ENCODE measurements around the gene TBC1D12. TPM values are rescaled to one million over a fixed set of nuclear protein-coding genes. Genes with fewer than 3 reads are reported as not detected.
A peak's percentile ranks its signal among the peaks of the same experiment; 100 is the strongest.

Gene TBC1D12
- 10 to 100 TPM in 2 of 4 donors, 1 to 10 TPM in 2; 7.2 to 37.5 (median 13.6) TPM for total RNA-seq

DNA sequence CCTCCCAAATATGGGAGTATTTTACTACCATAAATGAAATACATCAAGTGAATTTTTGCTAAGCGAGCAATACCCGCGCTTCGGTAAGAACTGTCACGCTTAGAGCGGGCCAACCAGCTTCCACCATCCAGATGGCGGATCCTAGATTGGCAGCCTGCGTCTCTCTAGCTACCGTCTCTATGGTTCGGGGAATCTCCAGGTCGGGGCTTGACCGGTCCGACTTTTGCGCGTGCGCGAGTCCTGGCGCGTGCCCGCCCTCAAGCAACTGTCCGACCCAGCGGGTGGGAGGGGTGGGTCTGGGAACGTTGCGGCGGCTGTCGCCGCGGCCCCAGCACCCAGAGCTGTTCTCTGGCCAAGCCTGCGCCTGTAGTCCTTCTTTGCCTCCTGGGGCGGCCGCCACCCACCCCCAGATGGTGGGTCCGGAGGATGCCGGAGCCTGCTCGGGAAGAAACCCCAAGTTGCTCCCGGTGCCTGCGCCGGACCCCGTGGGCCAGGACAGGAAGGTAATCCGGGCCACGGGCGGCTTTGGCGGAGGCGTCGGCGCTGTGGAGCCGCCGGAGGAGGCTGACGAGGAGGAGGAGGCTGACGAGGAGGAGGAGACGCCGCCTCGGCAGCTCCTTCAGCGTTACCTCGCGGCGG, at the start of gene TBC1D12:
TSS of gene TBC1D12 (plus strand) at position 338 of the 639 bp plus-strand sequence. CDS start at position 411, 73 bp downstream.
- peaks cover 0 to 3% of the 10 kb centered on the region in 2 donors for H3K4me1 ChIP-seq
- no peaks in the 10 kb centered on the region for H3K27me3 ChIP-seq
- intact Hi-C loops (cut with DNase I; ENCODE audit: low total_unique reads) = no loop called here
- peak within 1 kb of the TSS; percentile 84 to 93 for H3K27ac ChIP-seq
- peak; percentile 94 to 95 for DNase-seq
- no peaks in the 10 kb centered on the region for H3K9me3 ChIP-seq
- no peaks in the 10 kb centered on the region for H3K36me3 ChIP-seq
- TF ChIP-seq POLR2A (IDR thresholded peaks at IDR 0.05) = peak in 1 of 2 donors; percentile 64
- TF ChIP-seq, protein P1, sequence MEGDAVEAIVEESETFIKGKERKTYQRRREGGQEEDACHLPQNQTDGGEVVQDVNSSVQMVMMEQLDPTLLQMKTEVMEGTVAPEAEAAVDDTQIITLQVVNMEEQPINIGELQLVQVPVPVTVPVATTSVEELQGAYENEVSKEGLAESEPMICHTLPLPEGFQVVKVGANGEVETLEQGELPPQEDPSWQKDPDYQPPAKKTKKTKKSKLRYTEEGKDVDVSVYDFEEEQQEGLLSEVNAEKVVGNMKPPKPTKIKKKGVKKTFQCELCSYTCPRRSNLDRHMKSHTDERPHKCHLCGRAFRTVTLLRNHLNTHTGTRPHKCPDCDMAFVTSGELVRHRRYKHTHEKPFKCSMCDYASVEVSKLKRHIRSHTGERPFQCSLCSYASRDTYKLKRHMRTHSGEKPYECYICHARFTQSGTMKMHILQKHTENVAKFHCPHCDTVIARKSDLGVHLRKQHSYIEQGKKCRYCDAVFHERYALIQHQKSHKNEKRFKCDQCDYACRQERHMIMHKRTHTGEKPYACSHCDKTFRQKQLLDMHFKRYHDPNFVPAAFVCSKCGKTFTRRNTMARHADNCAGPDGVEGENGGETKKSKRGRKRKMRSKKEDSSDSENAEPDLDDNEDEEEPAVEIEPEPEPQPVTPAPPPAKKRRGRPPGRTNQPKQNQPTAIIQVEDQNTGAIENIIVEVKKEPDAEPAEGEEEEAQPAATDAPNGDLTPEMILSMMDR (IDR thresholded peaks at IDR 0.05) = peak in 2 of 4 experiments; percentile 7 to 20
- H3K4me3 ChIP-seq = peak within 1 kb of the TSS; percentile 59 to 92

DNA sequence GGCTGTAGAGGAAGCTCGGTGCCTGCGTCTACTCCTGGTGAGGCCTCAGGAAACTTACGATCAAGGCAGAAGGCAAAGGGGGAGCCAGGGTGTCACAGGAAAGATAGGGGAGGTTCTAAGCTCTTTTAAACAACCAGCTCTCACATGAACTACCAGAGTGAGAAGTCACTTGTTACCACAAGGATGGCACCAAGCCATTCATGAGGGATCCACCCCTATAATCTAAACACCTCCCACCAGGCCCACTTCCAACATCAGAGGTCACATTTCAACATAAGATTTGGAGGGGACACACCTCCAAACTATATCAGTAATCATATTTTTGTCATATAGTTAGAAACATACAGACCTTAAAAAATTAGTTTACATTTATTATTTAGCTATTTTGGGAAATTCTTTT, 49.0 kb upstream of the TBC1D12 start:
- Histone ChIP-seq H3K4me3 (no peak overlapping the region), H3K27me3 (no peaks in the 10 kb centered on the region), H3K9me3 (no peaks in the 10 kb centered on the region), H3K27ac (no peak overlapping the region), H3K4me1 (no peaks in the 10 kb centered on the region), H3K36me3 (peaks cover 0 to 3% of the 10 kb centered on the region in 2 donors)
- no peak for TF ChIP-seq POLR2A (IDR thresholded peaks at IDR 0.05)
- TF ChIP-seq, protein P1 (IDR thresholded peaks at IDR 0.05) = no peak
- DNase-seq = no peak
- intact Hi-C loops (cut with DNase I; ENCODE audit: low total_unique reads) = no loop called here

DNA sequence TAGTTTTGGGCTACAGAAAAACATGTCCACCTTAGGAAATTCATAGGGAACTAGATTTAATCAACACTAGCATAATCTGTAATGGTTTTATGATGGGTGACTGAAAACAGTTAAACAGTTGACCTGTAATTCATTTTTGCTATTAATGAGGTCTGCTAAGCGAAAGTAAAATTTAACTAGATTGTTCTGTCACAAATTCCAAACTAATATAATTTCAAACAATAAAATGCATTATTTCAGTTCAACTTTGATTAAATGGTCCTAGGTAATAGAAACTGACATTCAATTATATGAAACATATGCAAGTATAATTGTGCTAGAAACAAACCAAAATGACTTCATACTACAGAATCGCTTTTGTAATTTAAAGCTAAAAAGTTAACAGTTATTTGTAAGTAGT, 46.5 kb upstream of the TBC1D12 start:
- Histone ChIP-seq H3K9me3 (no peaks in the 10 kb centered on the region), H3K27me3 (no peaks in the 10 kb centered on the region), H3K4me3 (no peak overlapping the region), H3K27ac (no peak overlapping the region), H3K4me1 (no peaks in the 10 kb centered on the region), H3K36me3 (no peaks in the 10 kb centered on the region)
- no peak for DNase-seq
- intact Hi-C loops (cut with DNase I; ENCODE audit: low total_unique reads) = no loop called here
- TF ChIP-seq, protein P1 (IDR thresholded peaks at IDR 0.05) = no peak
- TF ChIP-seq POLR2A (IDR thresholded peaks at IDR 0.05) = no peak

DNA sequence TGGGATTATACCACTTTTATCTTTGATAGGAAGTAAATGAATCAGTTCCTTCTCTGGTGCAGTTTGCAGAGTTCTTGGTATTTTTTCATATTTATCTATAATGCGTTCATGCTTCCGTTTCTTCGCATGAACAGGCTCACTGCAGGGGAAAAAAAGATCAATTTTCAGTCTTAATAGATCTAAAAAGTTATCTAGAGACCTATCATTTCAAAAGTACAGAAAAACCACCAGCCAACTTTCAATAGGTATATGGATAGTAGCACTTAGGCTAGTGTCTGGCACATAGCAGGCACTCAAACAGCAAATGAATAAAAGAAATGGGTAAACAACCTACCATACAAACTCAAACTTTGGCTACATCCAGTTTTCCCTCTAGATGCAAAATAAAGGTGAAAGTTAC, 45.1 kb upstream of the TBC1D12 start:
- H3K4me3 ChIP-seq = no peak overlapping the region
- H3K27ac ChIP-seq = no peak overlapping the region
- no peaks in the 10 kb centered on the region for H3K36me3 ChIP-seq
- no peaks in the 10 kb centered on the region for H3K9me3 ChIP-seq
- no peak for DNase-seq
- no peak for TF ChIP-seq POLR2A (IDR thresholded peaks at IDR 0.05)
- TF ChIP-seq, protein P1 (IDR thresholded peaks at IDR 0.05) = no peak
- no peaks in the 10 kb centered on the region for H3K27me3 ChIP-seq
- H3K4me1 ChIP-seq = peaks cover 0 to 13% of the 10 kb centered on the region in 2 donors
- intact Hi-C loops (cut with DNase I; ENCODE audit: low total_unique reads) = no loop called here

DNA sequence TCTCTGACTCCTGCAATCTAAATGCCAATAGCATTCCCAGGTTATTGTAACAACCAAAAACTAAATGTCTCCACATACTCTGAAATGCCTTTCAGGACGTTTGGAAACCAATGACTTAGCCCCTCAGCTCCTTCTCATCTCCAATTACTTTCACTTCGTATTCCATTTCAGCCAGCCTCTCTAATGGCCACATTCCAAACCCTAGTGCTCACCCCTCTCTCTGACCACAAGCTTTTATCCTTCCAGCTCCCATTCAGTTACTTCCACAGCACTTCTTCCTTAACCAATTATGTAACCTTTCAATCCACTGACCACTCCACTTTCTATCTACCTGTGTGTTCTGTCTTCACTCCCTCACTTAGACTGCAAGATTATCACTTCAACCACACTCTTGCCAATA, 43.9 kb upstream of the TBC1D12 start:
- Histone ChIP-seq H3K4me3 (no peak overlapping the region), H3K27me3 (no peaks in the 10 kb centered on the region), H3K4me1 (peaks cover 0 to 13% of the 10 kb centered on the region in 2 donors), H3K27ac (no peak overlapping the region), H3K9me3 (no peaks in the 10 kb centered on the region), H3K36me3 (no peaks in the 10 kb centered on the region)
- TF ChIP-seq, protein P1 (IDR thresholded peaks at IDR 0.05) = no peak
- no peak for TF ChIP-seq POLR2A (IDR thresholded peaks at IDR 0.05)
- intact Hi-C loops (cut with DNase I; ENCODE audit: low total_unique reads) = no loop called here
- DNase-seq = no peak

All from uterus (tissue), 4 donors.